ENCODE data around the gene VCAM1.
"Not testable (repeated sequence)": the region's sequence is repeated elsewhere in the genome, so short reads cannot be mapped to it uniquely, and the experiment has no call there.

VCAM1 gene

DNA sequence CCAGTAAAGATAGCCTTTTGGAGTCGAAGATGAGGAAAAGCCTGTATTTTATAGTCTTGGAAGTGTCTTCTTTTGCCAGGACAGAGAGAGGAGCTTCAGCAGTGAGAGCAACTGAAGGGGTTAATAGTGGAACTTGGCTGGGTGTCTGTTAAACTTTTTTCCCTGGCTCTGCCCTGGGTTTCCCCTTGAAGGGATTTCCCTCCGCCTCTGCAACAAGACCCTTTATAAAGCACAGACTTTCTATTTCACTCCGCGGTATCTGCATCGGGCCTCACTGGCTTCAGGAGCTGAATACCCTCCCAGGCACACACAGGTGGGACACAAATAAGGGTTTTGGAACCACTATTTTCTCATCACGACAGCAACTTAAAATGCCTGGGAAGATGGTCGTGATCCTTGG lies at the start of gene VCAM1:
TSS of gene VCAM1 (plus strand) at position 253 of the 400 bp plus-strand sequence. CDS start at position 372, 119 bp downstream.
- peak; percentile 45 for DNase-seq

GRCh38 chr1:100670083-100670482 lies 49.5 kb upstream of the VCAM1 start:
- no peak for DNase-seq

DNA sequence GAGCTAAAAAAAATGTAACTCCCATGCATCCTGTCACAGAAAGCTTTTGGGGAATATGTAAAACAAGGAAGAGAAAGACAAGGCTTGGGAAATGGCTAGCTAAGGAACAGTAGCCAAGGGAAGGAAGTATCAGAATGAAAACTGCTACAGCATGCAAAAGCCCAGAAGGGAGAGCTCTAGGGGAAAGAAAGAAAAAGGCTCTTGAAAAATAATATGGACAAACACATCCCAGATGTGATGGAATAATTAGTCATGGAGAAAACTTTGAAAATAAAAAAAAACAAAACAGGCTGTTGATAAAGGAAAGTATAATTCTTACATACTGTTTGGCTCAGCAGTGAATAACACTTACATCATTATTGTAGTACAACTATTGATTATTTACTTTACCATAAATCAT lies 47.9 kb upstream of the VCAM1 start:
- DNase-seq = peak; percentile 25

- no peak for DNase-seq
Observed at GRCh38 chr1:100683448-100684349, 35.8 kb upstream of the VCAM1 start.

- DNase-seq = peak; percentile 48
Observed at GRCh38 chr1:100699744-100700143, 19.8 kb upstream of the VCAM1 start.

DNA sequence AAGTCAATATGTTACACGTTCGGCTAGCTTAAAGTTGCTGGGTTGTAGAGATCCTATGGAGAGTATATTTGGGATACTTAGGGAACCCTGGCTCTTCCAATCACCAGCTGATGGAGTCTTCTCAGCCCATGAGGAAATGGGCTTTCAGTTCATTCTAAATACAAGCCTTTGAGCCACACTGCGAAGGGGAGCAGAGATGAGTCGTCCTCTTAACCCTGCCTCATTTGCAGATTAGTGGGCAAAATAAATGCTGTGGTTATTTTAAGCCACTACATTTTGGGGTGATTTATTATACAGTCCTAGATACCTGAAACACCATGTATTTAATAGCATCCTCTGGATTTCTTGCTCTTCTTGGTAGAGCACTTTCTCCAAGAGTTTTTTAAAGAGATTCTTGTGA lies 19.0 kb upstream of the VCAM1 start:
- peak; percentile 56 for DNase-seq

DNA sequence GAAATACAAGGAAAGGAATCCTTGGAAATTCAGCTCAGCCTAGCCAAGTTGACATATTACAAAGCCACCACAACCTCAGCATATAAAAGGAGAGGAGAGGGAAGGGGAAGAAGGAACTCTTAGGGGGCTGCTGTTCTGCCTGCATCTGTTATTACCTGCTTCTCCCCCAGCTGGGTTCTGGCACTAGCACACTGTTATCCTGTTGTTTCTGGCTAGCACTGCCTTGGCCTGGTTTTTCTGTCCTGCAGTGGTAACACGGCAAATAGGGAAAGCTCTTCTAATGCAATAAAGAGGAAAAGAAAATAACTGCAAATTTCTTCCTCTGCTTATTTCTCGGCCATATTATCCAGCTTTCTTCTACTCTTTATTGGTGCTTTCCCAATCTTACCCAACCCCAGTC lies 16.5 kb upstream of the VCAM1 start:
- DNase-seq = no peak

DNA sequence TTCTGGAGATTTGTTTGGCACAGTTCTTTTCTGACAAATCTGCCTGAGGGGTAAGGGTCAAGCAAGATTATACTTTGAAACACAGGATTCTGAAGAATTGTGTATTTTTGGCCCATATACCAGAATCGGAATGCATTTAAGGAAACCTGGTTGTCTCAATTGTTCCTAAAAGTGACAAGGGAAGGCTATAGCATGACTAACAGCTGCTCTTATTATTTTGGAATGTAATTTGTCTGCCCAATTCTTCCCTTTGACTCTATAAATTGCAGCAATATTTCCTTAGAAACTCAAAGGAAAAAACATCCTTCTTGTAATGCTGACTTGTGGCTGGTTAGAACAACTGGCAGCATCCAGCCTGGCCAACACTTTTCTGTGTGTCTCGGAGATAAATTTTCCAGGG lies 15.8 kb upstream of the VCAM1 start:
- DNase-seq = peak; percentile 70

DNA sequence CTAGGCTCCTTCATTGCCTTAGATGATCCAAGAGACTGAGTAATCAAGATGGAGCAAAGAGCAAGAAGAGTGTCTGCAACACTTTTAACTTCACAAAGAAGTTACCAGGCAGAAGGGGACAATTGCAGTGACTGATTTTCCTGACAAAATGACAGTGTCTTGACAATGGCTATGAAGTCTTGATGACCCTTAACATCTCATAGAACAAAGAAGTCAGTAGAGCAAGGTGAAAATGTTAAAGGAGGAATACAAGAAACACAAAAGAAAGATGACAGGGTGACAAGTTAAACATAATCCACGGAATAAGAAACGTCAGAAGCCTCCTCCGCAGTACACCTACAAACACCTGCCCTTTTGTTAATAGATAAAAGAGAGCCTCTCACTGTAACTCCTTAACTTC lies 15.1 kb upstream of the VCAM1 start:
- no peak for DNase-seq

- no peak for DNase-seq
Observed at GRCh38 chr1:100706296-100706695, 13.2 kb upstream of the VCAM1 start.

- DNase-seq = no peak
Observed at GRCh38 chr1:100706856-100707255, 12.7 kb upstream of the VCAM1 start.

DNA sequence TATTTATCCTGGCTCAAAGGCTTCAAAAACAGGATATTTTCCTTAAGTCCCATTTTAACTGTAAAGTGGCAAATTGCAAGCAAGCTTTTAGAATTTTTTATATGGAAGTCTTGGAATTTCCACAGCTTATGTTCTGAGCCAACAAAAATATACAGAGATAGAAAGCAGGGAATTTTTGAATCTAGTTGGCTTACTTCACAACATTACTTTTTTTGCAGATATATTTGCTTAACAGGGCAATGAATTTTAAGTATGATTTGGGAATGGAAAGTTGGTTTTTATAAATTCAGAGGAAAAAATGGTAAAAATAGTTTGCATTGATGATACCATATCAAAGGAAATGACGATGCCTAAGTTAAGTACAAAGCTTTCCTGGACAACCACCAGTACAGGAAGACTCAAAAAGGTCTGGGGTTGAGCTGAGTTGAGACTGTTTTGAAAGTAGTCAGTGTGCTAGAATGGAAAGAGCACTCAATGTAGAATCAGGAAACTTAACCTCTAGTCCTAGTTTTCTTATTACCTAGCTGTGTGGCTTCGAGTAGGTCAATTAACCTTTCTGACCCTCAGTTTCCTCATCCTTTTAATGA lies 11.0 kb upstream of the VCAM1 start:
- DNase-seq = peak; percentile 55

- peak; percentile 34 for DNase-seq
Observed at GRCh38 chr1:100710906-100711682, 8.4 kb upstream of the VCAM1 start.

- not testable (repeated sequence) for DNase-seq
Observed at GRCh38 chr1:100713027-100713426, 6.5 kb upstream of the VCAM1 start.

GRCh38 chr1:100713626-100714025 lies 5.9 kb upstream of the VCAM1 start:
- DNase-seq = no peak

DNA sequence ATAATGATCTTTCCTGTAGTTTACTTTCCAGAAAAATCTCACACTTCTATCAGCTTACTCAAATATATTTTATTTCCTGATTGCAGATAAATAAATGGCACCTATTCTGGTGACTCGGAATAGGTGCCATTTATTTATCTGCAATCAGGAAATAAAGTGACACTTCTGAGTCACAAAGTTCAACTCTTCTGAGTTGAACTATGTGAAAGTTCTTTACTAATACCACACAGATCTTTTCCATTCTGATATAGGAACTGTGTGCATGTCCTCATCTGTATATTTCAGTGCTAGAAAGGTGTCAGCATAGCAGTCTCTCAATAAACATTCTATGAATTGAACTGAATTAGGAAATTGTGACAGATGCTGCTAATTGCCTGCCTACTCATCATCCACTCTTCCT lies 4.9 kb upstream of the VCAM1 start:
- no peak for DNase-seq

- no peak for DNase-seq
Observed at GRCh38 chr1:100717218-100717617, 2.3 kb upstream of the VCAM1 start.

- DNase-seq = no peak
Observed at GRCh38 chr1:100718581-100718980, 961 bp upstream of the VCAM1 start.

DNA sequence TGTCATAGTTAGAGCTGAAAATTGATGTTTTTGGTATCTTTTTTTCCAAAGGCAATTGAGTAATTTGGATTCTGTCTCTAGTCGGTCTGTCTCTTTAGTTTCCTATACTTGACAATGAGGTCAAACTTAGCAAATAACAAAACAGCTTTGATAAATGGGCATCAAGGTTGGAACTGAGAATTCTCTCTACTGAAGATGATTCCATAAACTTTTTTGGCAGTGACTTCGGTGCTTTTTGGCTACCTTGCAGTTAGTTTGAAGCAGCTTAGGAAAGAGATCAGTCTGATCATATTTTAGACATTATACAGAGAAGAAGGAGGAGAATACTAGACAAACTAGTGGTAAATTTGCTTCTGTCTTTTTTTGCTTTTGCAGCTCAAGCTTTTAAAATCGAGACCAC lies 559 bp downstream of the VCAM1 start:
- DNase-seq = no peak

- no peak for DNase-seq
Observed at GRCh38 chr1:100720751-100721150, 1.2 kb downstream of the VCAM1 start.

- peak; percentile 99 for DNase-seq
Observed at GRCh38 chr1:100721526-100722207, 2.1 kb downstream of the VCAM1 start.

GRCh38 chr1:100722221-100722620 lies 2.7 kb downstream of the VCAM1 start:
- peak; percentile 73 for DNase-seq

DNA sequence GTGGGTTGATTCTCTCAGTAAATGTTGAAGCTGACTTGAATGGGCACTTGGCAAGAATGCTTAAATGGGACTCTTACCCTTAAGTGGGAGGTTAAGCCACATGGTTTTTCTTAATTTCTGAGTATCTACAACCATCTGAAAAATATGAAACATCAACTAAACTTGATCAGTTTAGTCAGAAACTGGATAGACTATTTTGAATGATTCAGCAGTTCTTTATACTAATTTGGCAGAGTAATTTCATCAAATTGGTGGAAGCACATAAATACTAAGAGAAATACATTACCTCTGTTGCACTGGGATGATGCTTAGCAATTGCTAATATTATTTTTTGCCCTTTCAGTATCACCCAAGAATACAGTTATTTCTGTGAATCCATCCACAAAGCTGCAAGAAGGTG lies 4.7 kb downstream of the VCAM1 start:
- no peak for DNase-seq

Measured in fibroblast of skin of right biceps (primary cell).